GM19193 (cell line): ENCODE data around the gene CCZ1B.
"Not testable (repeated sequence)": the region's sequence is repeated elsewhere in the genome, so short reads cannot be mapped to it uniquely, and the experiment has no call there.

ENCODE experiments used
- POLR2A ChIP-seq: IDR thresholded peaks from 4 replicates; pipeline ENCODE4 v1.6.1; 2011; ENCODE audit not compliant: insufficient read depth, insufficient read length; ENCODE audit errors: extremely low read depth

The CCZ1B gene

DNA sequence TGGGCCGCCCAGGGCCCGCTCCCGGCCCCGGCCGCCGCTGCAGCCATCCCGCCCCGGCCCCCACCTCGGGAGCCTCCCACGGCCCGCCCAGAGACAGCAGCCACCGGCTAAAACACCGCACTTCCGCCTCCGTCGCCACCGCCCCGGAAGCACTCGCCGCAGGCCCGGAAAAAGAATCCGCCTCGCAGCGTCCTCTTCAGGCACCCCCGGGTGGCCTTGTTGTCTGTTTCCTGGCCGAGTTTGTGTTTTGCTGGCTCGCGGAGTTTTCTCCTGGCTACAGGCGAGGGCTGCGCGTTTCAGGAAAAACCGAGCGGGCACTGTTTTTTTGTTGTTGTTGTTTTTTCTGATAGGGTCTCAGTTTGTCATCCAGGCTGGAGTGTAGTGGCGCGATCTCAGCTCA lies at the start of gene CCZ1B:
Gene CCZ1B (minus strand): TSS at position 125 of the 400 bp plus-strand sequence. CDS start 78 bp downstream, at position 47.
- TF ChIP-seq POLR2A = peak; percentile 48

DNA sequence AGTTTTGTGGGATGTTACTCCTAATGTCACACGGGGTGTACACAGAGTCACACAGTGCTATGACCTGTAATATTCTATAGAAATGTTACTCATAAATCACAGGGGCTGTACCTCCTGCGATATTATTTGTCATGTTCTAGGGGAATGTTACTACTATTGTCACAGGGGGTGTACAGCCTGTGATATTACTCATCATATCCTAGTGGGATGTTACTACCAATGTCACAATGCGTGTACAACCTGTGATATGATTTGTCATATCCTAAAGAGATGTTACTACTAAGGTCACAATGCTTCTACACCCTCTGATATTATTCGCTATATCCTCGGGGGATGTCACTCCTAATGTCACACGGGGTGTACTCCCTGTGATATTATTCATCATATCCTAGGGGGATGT lies 7.6 kb upstream of the CCZ1B start:
- no peak for TF ChIP-seq POLR2A

DNA sequence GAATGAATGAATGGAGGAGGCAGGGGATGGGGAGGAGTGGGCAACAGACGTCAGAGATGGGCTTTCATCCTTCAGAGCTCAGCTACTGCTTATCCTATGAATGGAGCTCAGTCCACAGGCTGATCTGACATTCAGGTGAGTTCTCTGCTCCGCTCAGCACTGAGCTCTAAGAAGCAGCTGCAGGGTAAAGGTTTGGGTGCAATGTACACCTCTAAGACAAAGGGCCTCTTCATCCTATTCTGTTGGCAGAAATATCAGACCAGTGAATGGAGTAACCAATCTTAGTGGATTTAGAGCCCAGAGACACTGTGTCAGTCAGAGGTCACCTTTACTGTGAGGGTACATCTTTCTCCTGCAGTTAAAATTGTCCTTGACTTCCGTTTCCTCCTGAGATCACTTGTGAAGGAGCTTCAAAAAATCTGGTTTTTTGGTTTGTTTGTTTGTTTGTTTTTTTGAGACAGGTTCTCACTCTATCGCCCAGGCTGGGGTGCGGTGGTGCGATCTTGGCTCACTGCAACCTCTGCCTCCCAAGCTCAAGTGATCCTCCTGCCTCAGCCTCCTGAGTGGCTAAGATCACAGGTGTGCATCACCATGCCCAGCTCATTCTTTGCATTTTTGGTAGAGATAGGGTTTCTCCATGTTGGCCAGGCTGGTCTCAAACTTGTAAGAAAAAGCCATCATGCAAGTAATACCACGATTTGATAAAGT lies 5.1 kb upstream of the CCZ1B start:
- no peak for TF ChIP-seq POLR2A

DNA sequence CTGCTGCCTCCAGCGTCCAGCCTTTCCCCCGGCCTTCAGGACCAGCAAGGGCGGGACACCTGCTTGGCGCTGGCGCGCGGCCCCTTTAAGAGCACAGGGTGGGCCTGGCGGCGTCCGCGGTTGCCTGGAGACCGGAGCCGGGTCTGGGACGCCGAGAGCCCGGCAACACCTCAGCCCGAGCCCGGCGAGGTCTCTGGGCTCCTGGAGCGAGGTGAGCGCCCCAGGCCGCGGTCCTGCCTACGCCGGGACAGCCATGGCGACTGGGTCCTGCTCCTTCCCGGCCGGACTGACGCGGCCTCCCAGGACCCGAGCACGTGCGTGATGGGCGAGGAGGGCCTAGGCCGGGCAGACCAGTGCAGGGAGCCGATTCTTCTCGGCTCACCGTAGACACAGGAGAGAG lies 72.1 kb downstream of the CCZ1B start, which contains the start of gene RSPH10B2:
Gene RSPH10B2 (plus strand): TSS at position 140 of the 400 bp plus-strand sequence. CDS start 3,575 bp downstream, outside the sequence.
- TF ChIP-seq POLR2A = not testable (repeated sequence)
